Uterus (tissue), 2 donors: Measurements from ENCODE around the gene NUP210.

ENCODE experiments used
- CTCF ChIP-seq, 4 experiments: fragments of 200-600 bp in 2 of 4; fragments of 450-650 bp in 2 of 4; sonication (generic) in 2 of 4; IDR thresholded peaks; one replicate each; pipeline ENCODE4 v1.5.1; 2016 to 2019; ENCODE audit warnings: antibody characterized with exemption in 4 of 4, mild to moderate bottlenecking in 2 of 4, moderate library complexity in 1 of 4
- POLR2A ChIP-seq, 2 donors: fragments of 450-650 bp; IDR thresholded peaks; one replicate each; pipeline ENCODE4 v1.6.1; 2016; ENCODE audit warnings: antibody characterized with exemption in 2 of 2, mild to moderate bottlenecking in 1 of 2, moderate library complexity in 1 of 2

DNA sequence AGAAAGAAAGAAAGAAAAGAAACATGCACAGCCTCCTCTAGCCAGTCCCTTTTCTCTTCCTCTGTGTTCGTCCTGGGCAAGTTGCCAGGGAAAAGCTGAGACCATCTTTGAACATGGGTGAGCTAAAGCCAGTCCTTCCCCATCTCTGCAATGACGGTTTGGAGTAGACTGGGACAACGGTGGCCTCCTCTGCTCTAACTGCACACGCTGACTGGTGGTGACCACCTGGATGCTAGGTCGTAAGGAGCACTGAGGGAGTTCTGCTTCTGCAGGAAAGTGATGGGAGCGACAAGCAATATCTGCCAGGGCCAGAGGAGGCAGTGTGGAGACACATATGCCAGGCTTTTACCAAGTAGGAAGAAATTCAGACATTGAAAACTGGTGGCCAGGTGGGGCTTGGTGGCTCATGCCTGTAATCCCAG, 111.7 kb downstream of the NUP210 start:
- TF ChIP-seq POLR2A (IDR thresholded peaks at IDR 0.05) (no peak), CTCF (IDR thresholded peaks at IDR 0.05) (no peak)
